Activated CD4-positive, alpha-beta T cell treated with anti-CD3 and anti-CD28 coated beads, Interleukin-2, amount 50 U/mL, for 48 hours (primary cell): ENCODE measurements around the gene LAMTOR4.
"Not testable (repeated sequence)": the region's sequence is repeated elsewhere in the genome, so short reads cannot be mapped to it uniquely, and the experiment has no call there.

Experiments used
- DNase-seq, 2 experiments: peaks; one replicate each; pipeline ENCODE4 v3.0.0-alpha.2; 2020

Gene LAMTOR4

DNA sequence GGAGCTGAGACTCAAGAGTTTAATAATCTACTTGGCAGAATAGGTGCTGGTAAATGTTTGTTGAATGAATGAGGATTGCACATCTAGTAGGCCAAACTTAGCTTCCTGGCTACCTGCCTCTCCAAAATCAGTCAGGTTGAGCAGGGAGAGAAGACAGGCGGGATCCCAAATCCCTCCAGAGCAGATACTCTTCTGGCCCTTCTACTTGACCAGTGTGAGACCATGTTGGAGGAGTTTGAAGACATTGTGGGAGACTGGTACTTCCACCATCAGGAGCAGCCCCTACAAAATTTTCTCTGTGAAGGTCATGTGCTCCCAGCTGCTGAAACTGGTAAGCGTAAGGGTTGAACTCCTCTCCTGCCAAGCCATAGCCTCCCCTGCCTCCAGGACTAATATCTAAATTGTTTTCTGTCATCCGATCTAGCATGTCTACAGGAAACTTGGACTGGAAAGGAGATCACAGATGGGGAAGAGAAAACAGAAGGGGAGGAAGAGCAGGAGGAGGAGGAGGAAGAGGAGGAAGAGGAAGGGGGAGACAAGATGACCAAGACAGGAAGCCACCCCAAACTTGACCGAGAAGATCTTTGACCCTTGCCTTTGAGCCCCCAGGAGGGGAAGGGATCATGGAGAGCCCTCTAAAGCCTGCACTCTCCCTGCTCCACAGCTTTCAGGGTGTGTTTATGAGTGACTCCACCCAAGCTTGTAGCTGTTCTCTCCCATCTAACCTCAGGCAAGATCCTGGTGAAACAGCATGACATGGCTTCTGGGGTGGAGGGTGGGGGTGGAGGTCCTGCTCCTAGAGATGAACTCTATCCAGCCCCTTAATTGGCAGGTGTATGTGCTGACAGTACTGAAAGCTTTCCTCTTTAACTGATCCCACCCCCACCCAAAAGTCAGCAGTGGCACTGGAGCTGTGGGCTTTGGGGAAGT is 24.2 kb upstream of the LAMTOR4 start:
- no peak for DNase-seq

DNA sequence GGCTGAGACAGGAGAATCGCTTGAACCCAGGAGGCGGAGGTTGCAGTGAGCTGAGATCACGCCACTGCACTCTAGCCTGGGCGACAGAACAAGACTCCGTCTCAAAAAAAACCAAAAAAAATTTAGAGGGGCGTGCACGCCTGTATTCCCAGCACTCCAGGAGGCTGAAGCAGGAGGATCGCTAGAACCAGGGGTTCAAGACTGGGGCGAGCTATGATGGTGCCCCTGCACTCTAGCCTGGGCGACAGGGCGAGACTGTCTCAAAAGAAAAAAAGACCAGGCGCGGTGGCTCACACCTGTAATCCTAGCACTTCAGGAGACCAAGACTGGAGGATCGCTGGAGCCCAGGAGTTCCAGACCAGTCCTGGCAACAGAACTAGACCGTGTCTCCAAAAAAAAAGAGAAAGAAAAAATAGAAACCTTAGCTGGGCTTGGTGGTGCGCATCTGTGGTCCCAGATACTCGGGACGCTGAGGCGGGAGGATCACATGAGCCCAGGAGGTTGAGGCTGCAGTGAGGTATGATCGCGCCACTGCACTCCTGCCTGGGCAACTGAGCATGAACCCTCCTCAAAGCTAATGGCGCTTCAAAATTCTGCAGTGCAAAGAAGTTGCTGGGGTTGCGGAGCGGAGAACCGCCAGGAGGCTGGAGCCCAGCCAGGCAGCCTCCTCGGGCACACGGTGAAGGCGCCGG is 22.3 kb upstream of the LAMTOR4 start:
- no peak for DNase-seq

- DNase-seq = peak; percentile 92 to 94
These were observed 21.5 kb upstream of the LAMTOR4 start, which contains the start of gene MBLAC1 for GRCh38 chr7:100126931-100127865. MBLAC1 (plus strand) TSS chr7:100126967; CDS start chr7:100127396, 429 bp downstream.

DNA sequence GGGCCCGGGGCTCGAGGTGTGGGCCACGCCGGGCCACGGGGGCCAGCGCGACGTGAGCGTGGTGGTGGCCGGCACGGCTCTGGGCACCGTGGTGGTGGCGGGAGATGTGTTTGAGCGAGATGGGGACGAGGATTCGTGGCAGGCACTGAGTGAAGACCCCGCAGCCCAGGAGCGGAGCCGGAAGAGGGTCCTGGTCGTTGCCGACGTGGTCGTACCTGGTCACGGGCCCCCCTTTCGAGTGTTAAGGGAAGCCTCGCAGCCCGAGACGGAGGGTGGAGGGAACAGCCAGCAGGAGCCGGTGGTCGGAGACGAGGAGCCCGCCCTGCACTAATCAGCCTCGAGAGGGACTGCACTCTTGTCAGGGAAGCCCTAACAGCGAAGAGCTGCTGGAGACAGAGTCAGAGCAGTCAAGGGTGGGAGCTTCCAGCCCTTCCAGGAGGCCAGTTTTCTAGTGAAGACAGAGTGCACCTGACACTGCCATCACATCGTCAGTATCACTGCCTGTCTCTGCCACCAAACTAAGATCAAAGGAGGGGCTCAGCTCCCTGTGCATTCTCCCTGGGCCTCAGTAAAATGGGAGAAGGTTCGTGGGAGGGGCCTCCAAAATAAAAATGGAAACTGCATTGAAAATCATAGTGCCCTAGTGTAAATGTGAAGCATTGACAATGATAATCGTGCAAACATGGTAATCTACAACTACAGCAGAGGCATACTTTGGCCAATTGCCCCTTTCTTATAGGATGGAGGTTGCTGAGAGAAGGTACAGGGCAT is 20.7 kb upstream of the LAMTOR4 start:
- peak; percentile 34 to 36 for DNase-seq

GRCh38 chr7:100128637-100128963 is 20.1 kb upstream of the LAMTOR4 start:
- DNase-seq = no peak

- not testable (repeated sequence) for DNase-seq
These were observed 18.5 kb upstream of the LAMTOR4 start for GRCh38 chr7:100130220-100130607.

DNA sequence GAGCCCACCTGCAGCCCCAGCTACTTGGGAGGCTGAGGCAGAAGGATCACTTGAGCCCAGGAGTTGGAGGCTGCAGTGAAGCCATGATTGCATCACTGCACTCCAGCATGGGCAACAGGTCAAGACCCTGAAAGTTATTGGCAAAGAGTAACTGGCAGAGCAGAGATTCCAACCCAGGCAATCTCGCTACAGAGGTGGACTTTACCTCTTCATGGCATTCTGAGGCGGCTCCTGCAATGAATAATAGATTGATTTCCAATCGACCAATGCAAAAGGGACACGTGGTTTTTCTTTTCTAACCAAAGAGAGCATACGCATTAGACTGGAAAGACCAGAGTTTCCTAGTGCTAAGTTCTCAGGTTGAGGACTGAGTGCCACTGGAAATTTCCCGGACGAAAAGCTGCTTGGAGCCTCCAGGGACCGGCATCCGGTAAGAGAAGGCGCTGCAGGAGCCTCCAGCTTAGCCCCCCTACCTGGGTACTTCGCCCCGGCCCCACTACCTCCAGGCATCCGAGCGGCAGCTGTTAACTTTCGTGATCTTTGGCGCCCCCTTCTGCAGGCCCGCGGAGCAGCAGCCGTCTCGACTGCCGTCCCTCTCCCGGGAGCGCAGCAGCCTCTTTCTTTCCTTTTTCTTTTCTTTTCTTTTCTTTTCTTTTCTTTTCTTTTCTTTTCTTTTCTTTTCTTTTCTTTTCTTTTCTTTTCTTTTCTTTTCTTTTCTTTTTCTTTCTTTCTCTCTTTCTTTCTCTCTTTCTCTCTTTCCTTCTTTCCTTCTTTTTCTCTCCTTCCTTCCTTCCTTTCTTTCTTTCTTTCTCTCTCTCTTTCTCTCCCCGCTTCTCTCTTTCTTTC is 17.9 kb upstream of the LAMTOR4 start:
- peak; percentile 90 to 93 for DNase-seq

GRCh38 chr7:100132126-100132525 is 16.6 kb upstream of the LAMTOR4 start:
- DNase-seq = no peak

- DNase-seq = peak; percentile 70 to 74
These were observed 16.0 kb upstream of the LAMTOR4 start for GRCh38 chr7:100132697-100133151.

- DNase-seq = no peak
These were observed 10.6 kb upstream of the LAMTOR4 start for GRCh38 chr7:100137851-100138760.

DNA sequence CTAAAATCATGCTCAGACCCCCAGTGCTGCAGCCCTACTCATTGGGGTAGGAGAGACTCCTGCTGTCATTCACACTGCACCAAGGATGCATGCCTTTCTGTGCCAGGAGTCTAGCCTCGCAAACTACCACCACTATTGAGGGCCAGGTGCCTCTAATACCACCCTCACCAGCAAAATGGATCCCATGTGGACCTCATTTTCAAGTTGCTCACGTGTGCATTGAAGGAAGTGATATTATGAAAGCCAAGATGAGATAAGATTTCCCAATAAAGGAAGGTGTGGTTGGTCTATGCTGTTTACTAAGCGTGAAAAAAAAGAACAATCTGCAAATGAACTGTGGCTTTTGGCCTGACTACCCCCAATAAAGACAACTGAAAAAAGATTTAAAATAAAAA is 7.2 kb upstream of the LAMTOR4 start:
- no peak for DNase-seq

DNA sequence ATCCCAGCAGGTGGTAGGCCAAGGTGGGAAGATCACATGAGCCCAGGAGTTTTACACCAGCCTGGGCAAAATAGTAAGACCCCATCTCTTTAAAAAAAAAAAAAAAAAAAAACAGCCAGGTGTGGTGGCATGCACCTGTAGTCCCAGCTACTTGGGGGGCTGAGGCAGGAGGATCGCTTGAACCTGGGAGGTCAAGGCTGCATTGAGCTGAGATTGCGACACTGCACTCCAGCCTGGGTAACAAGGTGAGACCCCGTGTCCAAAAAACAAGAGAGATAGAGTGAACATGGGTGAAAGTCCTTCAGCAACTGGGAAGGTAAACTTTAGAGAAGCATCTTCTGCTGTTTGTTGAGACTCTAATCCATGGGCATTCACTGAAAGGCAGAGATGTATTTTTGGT is 6.3 kb upstream of the LAMTOR4 start:
- no peak for DNase-seq

GRCh38 chr7:100146350-100146749 is 2.4 kb upstream of the LAMTOR4 start:
- DNase-seq = not testable (repeated sequence)

DNA sequence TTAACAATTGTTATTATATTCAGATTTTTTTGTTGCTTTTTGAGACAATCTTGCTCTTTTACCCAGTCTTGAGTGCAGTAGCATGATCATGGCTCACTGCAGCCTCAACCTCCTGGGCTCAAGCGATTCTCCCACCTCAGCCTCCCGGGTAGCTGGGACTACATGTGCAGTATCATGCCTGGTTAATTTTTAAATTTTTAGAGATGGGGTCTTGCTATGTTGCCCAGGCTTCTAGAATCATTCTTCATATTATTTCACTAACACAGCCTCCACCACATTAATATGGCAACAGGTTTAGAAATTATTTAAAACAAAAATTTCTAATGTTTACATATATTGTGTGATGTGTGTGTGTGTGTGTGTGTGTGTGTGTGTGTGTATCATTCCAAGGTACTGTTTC is 1.4 kb upstream of the LAMTOR4 start:
- no peak for DNase-seq

- DNase-seq = no peak
These were observed 526 bp upstream of the LAMTOR4 start for GRCh38 chr7:100148225-100148558.

DNA sequence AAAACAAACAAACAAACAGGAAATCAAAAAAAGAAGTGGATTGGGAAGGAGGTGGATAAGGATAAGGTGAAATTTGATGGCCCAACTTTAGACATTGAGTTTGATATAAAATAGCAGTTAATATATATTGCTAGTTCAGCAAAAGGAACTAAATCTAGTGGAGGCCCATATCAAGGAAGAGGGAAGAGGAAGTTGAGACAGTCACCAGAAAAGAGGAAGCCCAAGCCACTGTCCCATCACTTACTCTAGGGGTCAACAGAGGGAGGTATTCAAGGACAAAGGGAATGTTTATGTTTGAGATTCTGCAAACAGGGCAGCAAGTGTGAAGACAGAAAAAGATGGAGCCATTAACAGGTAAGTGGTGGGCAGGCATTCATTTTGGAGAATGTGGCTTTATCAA is 3.7 kb downstream of the LAMTOR4 start:
- no peak for DNase-seq

GRCh38 chr7:100152937-100153666 is 4.4 kb downstream of the LAMTOR4 start:
- no peak for DNase-seq

GRCh38 chr7:100153708-100154535 is 5.2 kb downstream of the LAMTOR4 start:
- DNase-seq = no peak
